GM12891 (cell line): Measurements from ENCODE around the gene NOTCH4.
A peak's percentile ranks its signal among the peaks of the same experiment; 100 is the strongest.

Source experiments
- DNase-seq: peaks from one replicate; pipeline ENCODE4 v3.0.0; 2011; ENCODE audit warnings: low spot score; ENCODE audit not compliant: insufficient read length
- FAIRE-seq: peaks from 2 replicates; lab custom pipeline; 2011; peaks lifted over from hg19 to GRCh38; lab: Jason Lieb, UNC
- PAX5 ChIP-seq: IDR thresholded peaks from 2 replicates; pipeline ENCODE4 v1.6.1; 2011; ENCODE audit warnings: low read length, moderate library complexity, mild to moderate bottlenecking; ENCODE audit not compliant: insufficient read depth, severe bottlenecking
- POLR2A ChIP-seq: IDR thresholded peaks from 2 replicates; pipeline ENCODE4 v1.6.1; 2011; ENCODE audit warnings: low read depth, low read length, control low read depth
- POLR2AphosphoS5 ChIP-seq: IDR thresholded peaks from 2 replicates; pipeline ENCODE4 v1.6.1; 2011; ENCODE audit warnings: low read depth, low read length, control low read depth
- POU2F2 ChIP-seq: IDR thresholded peaks from 2 replicates; pipeline ENCODE4 v1.6.1; 2011; ENCODE audit warnings: low read depth, mild to moderate bottlenecking, control low read depth, low read length, moderate library complexity
- SPI1 ChIP-seq: IDR thresholded peaks from 2 replicates; pipeline ENCODE4 v1.6.1; 2011; ENCODE audit warnings: low read depth, low read length, control low read depth
- TAF1 ChIP-seq: IDR thresholded peaks from 2 replicates; pipeline ENCODE4 v1.6.1; 2011; ENCODE audit warnings: low read depth, low read length, control low read depth

Gene NOTCH4

GRCh38 chr6:32203426-32204267, 20.2 kb downstream of the NOTCH4 start:
- FAIRE-seq (no peak), DNase-seq (no peak)
- TF ChIP-seq POLR2A (no peak), POLR2AphosphoS5 (no peak), SPI1 (no peak), POU2F2 (no peak), TAF1 (no peak), PAX5 (no peak)

GRCh38 chr6:32202186-32202585, 21.7 kb downstream of the NOTCH4 start:
- TF ChIP-seq PAX5, result no peak
- TF ChIP-seq SPI1, result no peak
- no peak for TF ChIP-seq POLR2A
- no peak for TF ChIP-seq POU2F2
- TF ChIP-seq TAF1, result no peak
- TF ChIP-seq POLR2AphosphoS5, result no peak
- no peak for FAIRE-seq
- no peak for DNase-seq

GRCh38 chr6:32200711-32201475, 23.0 kb downstream of the NOTCH4 start:
- FAIRE-seq, result no peak
- TF ChIP-seq PAX5 (no peak), POLR2AphosphoS5 (no peak), POU2F2 (no peak), SPI1 (no peak), POLR2A (no peak), TAF1 (no peak)
- DNase-seq, result no peak

GRCh38 chr6:32198866-32199265, 25.0 kb downstream of the NOTCH4 start:
- TF ChIP-seq POU2F2, result no peak
- no peak for TF ChIP-seq TAF1
- no peak for TF ChIP-seq SPI1
- no peak for TF ChIP-seq POLR2AphosphoS5
- no peak for TF ChIP-seq POLR2A
- TF ChIP-seq PAX5, result no peak
- DNase-seq (no peak), FAIRE-seq (no peak)

GRCh38 chr6:32198345-32198696, 25.5 kb downstream of the NOTCH4 start:
- FAIRE-seq, result no peak
- DNase-seq, result no peak
- TF ChIP-seq SPI1 (no peak), POU2F2 (no peak), POLR2AphosphoS5 (no peak), POLR2A (no peak), TAF1 (no peak), PAX5 (no peak)

GRCh38 chr6:32196682-32197616, 26.9 kb downstream of the NOTCH4 start:
- FAIRE-seq (peak; percentile 50), DNase-seq (no peak)
- TF ChIP-seq TAF1 (no peak), POU2F2 (no peak), POLR2A (no peak), PAX5 (no peak), SPI1 (no peak), POLR2AphosphoS5 (no peak)

- TF ChIP-seq POU2F2, result no peak
- no peak for TF ChIP-seq PAX5
- TF ChIP-seq POLR2AphosphoS5, result peak; percentile 86
- peak; percentile 29; the same call in 1 of the 2 replicates for TF ChIP-seq SPI1
- TF ChIP-seq TAF1, result peak; percentile 64; the same call in 1 of the 2 replicates
- TF ChIP-seq POLR2A, result peak; percentile 82
- no peak for FAIRE-seq
- DNase-seq, result peak; percentile 64
These were observed 27.8 kb downstream of the NOTCH4 start for GRCh38 chr6:32195902-32196681.

- DNase-seq, result peak; percentile 93
- FAIRE-seq, result peak; percentile 96
- no peak for TF ChIP-seq SPI1
- TF ChIP-seq POLR2AphosphoS5, result no peak
- TF ChIP-seq POU2F2, result 0 out of 2 replicates have a peak, but pooled peaks have one; percentile 1
These were observed 28.3 kb downstream of the NOTCH4 start for GRCh38 chr6:32195652-32195901.
